Activated naive CD8-positive, alpha-beta T cell treated with anti-CD3 and anti-CD28 coated beads for 36 hours (primary cell): Measurements from ENCODE around the gene INAVA. TPM values are rescaled to one million over a fixed set of nuclear protein-coding genes. Genes with fewer than 3 reads are reported as not detected.
A peak's percentile ranks its signal among the peaks of the same experiment; 100 is the strongest.

Experiments
- DNase-seq: peaks from one replicate; pipeline ENCODE4 v3.0.0; 2021
- H3K27ac Mint-ChIP-seq: one replicate; pipeline ENCODE4 v1.8.0; 2022; ENCODE audit warnings: mild to moderate bottlenecking, moderate library complexity, mixed read lengths
- H3K27me3 Mint-ChIP-seq: one replicate; pipeline ENCODE4 v1.8.0; 2022; ENCODE audit warnings: mild to moderate bottlenecking, mixed read lengths
- H3K36me3 Mint-ChIP-seq: one replicate; pipeline ENCODE4 v1.8.0; 2021; ENCODE audit warnings: mild to moderate bottlenecking, mixed read lengths
- H3K4me1 Mint-ChIP-seq: one replicate; pipeline ENCODE4 v1.8.0; 2021; ENCODE audit warnings: mixed read lengths
- H3K4me3 Mint-ChIP-seq: one replicate; pipeline ENCODE4 v1.8.0; 2022; ENCODE audit warnings: mild to moderate bottlenecking, moderate library complexity, mixed read lengths
- H3K9me3 Mint-ChIP-seq: one replicate; pipeline ENCODE4 v1.8.0; 2022; ENCODE audit warnings: mixed read lengths
- total RNA-seq, 2 experiments: library from RNA; stranded (reverse); gene quantifications; one replicate each; pipeline ENCODE4 v1.2.3, GENCODE V29; 2021

The INAVA gene
- total RNA-seq, 2 experiments from 2014 or later, result 0.04 TPM; not detected in 1

DNA sequence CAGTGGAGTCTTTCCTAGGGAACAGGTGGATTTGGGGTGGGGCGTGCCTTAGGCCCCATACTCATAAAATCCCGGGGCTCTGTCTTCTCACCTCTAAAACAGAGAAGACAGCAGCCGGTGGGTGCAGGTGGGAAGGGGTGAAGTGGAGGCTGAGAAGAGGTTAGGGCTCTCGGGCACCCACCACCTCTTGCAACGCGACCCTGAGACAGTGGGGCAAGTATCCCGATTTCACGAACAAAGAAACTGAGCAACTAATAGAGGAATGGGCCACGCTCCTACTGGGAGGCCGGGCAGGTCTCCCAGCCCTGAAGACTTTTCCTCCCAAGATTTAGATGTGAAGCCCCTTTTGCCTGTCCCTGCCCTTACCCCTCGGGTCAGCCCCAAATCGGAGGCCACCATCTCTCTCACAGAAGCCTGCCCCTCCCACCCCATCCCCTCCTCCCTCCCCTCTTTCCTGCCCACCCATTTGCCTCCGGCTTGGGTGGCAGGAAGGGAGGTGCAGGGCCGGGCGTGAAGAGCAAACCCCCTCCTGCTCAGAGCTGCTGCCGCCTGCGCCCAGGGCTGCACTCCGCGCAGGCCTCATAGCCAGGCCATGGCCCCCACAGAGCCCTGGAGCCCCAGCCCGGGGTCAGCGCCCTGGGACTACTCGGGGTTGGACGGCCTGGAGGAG lies 22.1 kb upstream of the INAVA start, which contains the start of gene GPR25:
Gene GPR25 (plus strand): TSS at position 536 of the 670 bp plus-strand sequence. CDS start 57 bp downstream, at position 593.
- no peak for DNase-seq
- Mint-ChIP-seq H3K9me3 (no peaks in the 10 kb centered on the region), H3K36me3 (no peaks in the 10 kb centered on the region), H3K4me1 (peaks cover 8% of the 10 kb centered on the region), H3K4me3 (peak within 1 kb of the TSS; percentile 63), H3K27ac (no peak within 1 kb of the TSS), H3K27me3 (peaks cover 60% of the 10 kb centered on the region)

DNA sequence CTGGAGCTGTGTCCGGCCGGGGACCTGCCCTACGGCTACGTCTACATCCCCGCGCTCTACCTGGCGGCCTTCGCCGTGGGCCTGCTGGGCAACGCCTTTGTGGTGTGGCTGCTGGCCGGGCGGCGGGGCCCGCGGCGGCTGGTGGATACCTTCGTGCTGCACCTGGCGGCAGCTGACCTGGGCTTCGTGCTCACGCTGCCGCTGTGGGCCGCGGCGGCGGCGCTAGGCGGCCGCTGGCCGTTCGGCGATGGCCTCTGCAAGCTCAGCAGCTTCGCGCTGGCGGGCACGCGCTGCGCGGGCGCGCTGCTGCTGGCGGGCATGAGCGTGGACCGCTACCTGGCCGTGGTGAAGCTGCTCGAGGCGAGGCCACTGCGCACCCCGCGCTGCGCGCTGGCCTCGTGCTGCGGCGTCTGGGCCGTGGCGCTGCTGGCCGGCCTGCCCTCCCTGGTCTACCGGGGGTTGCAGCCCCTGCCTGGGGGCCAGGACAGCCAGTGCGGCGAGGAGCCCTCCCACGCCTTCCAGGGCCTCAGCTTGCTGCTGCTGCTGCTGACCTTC lies 21.5 kb upstream of the INAVA start:
- peaks cover 58% of the 10 kb centered on the region for H3K27me3 Mint-ChIP-seq
- no peak overlapping the region for H3K4me3 Mint-ChIP-seq
- peaks cover 13% of the 10 kb centered on the region for H3K4me1 Mint-ChIP-seq
- no peaks in the 10 kb centered on the region for H3K36me3 Mint-ChIP-seq
- no peaks in the 10 kb centered on the region for H3K9me3 Mint-ChIP-seq
- no peak overlapping the region for H3K27ac Mint-ChIP-seq
- no peak for DNase-seq

- peak overlapping the region; percentile 63 for H3K4me3 Mint-ChIP-seq
- no peak overlapping the region for H3K27ac Mint-ChIP-seq
Observed at GRCh38 chr1:200873671-200874397, 20.9 kb upstream of the INAVA start.

DNA sequence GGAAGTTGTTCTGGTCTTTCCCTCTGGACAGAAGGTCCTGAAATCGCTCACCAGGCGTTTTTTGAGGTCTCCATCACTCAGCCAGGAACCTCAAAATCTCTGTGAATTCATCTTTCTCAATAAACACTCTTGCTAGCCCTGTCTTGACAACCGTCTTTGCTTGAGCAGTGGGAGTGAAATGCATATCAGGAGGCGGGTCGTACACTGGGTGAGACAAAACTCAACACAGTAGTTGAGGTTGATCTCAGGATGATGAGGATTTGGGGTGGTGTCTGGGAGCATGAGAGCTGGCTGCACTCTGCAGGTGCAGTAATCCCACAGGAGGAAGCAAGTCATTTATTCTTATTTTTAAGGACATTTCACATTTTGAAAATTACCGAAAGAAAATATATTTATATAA lies 20.0 kb upstream of the INAVA start:
- no peak for DNase-seq
- Mint-ChIP-seq H3K36me3 (no peaks in the 10 kb centered on the region), H3K4me3 (no peak overlapping the region), H3K27me3 (peaks cover 58% of the 10 kb centered on the region), H3K9me3 (no peaks in the 10 kb centered on the region), H3K4me1 (peaks cover 17% of the 10 kb centered on the region), H3K27ac (no peak overlapping the region)

More at GRCh38 chr1:200873671-200874397, 20.9 kb upstream of the INAVA start:
- Mint-ChIP-seq H3K36me3 (no peaks in the 10 kb centered on the region), H3K27me3 (peaks cover 58% of the 10 kb centered on the region), H3K9me3 (no peaks in the 10 kb centered on the region), H3K4me1 (peaks cover 17% of the 10 kb centered on the region)
- no peak for DNase-seq

GRCh38 chr1:200875416-200875815 lies 19.3 kb upstream of the INAVA start:
- Mint-ChIP-seq H3K27ac (no peak overlapping the region), H3K4me1 (peaks cover 20% of the 10 kb centered on the region), H3K36me3 (no peaks in the 10 kb centered on the region), H3K27me3 (peaks cover 53% of the 10 kb centered on the region), H3K9me3 (no peaks in the 10 kb centered on the region), H3K4me3 (no peak overlapping the region)
- no peak for DNase-seq

DNA sequence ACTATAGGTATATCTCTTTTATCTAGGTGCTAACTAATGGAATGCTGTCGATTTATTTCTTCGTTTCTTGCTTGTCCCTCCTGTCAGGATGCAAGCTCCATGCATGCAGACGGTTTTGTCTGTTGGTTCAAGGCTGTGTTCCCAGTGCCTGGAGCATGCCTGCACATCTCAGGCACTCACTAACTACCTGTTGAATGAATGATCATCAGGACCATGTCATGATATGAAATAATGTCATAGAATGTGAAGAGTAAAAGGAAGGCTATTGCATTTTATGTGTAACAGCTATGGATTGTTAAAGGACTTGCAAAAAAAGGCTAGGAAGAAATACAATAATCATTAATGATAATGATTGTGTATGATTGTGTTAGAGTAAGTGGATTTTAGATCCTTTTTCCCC lies 17.7 kb upstream of the INAVA start:
- Mint-ChIP-seq H3K4me3 (no peak overlapping the region), H3K4me1 (peaks cover 20% of the 10 kb centered on the region)

DNA sequence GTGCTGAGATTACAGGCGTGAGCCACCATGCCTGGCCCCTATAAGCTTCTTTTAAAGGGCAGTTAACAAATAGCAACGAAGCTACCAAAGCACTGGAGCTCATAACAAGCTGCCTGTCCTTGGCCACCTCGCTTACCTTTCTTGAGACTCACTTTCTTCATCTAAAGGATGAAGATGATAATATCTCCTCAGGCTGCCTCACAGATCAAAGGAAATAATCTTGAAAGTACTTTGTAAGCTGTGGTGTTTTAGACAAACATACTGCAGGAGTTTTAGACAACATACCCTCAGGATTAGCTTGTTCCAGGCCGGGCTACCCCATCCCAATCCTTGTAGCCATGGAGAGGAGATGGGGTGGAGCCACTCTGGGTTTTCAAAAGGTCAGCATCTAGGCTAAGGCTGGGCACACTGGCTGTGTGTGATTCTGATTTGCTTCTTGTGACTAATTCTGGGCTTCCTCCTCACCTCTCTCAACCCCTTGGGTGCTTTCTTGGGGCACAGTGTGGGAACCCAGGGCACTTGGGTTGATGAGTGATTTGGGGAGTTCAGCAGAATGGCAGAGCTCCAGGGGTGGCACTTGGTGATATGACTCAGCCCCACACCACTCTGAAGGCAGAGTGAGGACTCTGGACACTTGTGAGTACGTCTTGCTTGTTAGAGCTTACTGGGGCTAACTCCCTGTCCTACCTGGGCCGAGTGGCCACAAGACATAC lies 16.7 kb upstream of the INAVA start:
- DNase-seq, result peak; percentile 54
- H3K27ac Mint-ChIP-seq, result no peak overlapping the region
- H3K36me3 Mint-ChIP-seq, result no peaks in the 10 kb centered on the region
- H3K4me3 Mint-ChIP-seq, result no peak overlapping the region
- peaks cover 20% of the 10 kb centered on the region for H3K4me1 Mint-ChIP-seq
- peaks cover 34% of the 10 kb centered on the region for H3K27me3 Mint-ChIP-seq
- H3K9me3 Mint-ChIP-seq, result no peaks in the 10 kb centered on the region

More for the DNA sequence above, 17.7 kb upstream of the INAVA start:
- H3K9me3 Mint-ChIP-seq, result no peaks in the 10 kb centered on the region
- H3K36me3 Mint-ChIP-seq, result no peaks in the 10 kb centered on the region
- H3K27ac Mint-ChIP-seq, result no peak overlapping the region
- no peak for DNase-seq
- peaks cover 39% of the 10 kb centered on the region for H3K27me3 Mint-ChIP-seq

GRCh38 chr1:200880212-200880611 lies 14.5 kb upstream of the INAVA start:
- Mint-ChIP-seq H3K4me3 (no peak overlapping the region), H3K9me3 (no peaks in the 10 kb centered on the region), H3K36me3 (no peaks in the 10 kb centered on the region), H3K4me1 (peaks cover 20% of the 10 kb centered on the region), H3K27me3 (peaks cover 15% of the 10 kb centered on the region), H3K27ac (no peak overlapping the region)
- no peak for DNase-seq

DNA sequence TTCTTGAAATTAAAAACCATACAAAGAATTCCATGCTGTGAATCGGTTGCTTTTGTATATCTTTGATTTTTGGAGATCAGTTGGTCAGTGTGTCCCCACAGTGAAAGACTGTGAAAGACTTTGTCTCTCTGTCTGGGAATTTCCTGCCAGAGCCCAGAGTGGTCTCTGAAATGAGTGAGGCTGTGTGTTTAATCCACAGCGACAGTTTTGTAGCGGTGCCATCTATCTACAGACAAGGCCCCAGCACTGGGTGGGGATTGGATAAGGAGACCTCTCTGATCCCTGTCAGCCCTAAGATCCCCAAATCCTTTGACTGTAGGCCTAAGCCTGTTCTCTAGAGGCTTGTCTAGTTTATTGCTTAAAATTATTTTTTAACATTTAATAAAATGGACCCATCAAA lies 11.6 kb upstream of the INAVA start:
- Mint-ChIP-seq H3K4me1 (peaks cover 26% of the 10 kb centered on the region), H3K36me3 (no peaks in the 10 kb centered on the region), H3K9me3 (no peaks in the 10 kb centered on the region), H3K27ac (no peak overlapping the region), H3K27me3 (peaks cover 4% of the 10 kb centered on the region), H3K4me3 (no peak overlapping the region)
- DNase-seq, result no peak

DNA sequence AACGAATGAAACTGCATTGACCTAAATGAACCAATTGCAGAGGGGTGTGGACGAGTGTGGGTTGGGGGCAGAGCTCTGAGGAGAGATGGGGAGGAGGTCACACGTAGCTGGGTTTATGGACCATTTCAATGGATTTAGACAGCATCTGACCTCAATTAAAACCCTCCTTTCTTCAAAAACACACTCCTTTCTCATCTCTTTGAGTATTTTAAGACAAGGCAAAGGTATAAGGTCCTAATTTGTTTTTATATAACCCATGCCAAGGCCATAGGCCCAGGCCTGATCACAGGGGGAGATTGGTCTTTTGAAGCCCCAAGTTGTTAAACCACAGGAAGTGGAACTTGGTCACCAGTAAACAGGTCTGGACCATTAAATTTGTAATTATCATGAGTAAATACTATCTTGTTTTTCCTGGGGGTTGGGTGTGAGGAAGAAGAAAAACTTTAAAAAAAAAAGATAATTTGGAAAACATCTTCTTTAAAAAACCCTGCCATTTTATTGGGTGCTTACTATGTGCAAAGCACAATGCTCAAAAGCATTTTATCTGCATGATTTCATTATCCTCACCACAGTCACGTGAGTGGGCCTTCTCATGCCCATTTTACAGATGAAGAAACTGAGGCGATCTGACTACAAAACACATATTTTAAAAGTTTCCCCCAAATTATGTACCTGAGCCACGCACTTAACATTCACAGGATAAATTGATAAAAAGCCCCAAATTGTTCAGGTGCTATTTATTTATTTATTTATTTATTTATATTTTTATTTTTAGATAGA lies 8.9 kb upstream of the INAVA start:
- H3K4me1 Mint-ChIP-seq, result peaks cover 45% of the 10 kb centered on the region
- peaks cover 10% of the 10 kb centered on the region for H3K27me3 Mint-ChIP-seq
- H3K9me3 Mint-ChIP-seq, result no peaks in the 10 kb centered on the region
- H3K36me3 Mint-ChIP-seq, result no peaks in the 10 kb centered on the region
- DNase-seq, result no peak
- H3K4me3 Mint-ChIP-seq, result no peak overlapping the region
- no peak overlapping the region for H3K27ac Mint-ChIP-seq

GRCh38 chr1:200886594-200886993 lies 8.1 kb upstream of the INAVA start:
- Mint-ChIP-seq H3K4me3 (no peak overlapping the region), H3K9me3 (no peaks in the 10 kb centered on the region), H3K36me3 (no peaks in the 10 kb centered on the region), H3K4me1 (peaks cover 48% of the 10 kb centered on the region), H3K27ac (no peak overlapping the region), H3K27me3 (peaks cover 14% of the 10 kb centered on the region)
- no peak for DNase-seq

- DNase-seq, result no peak
- Mint-ChIP-seq H3K4me1 (peaks cover 51% of the 10 kb centered on the region), H3K4me3 (no peak overlapping the region), H3K27me3 (peaks cover 16% of the 10 kb centered on the region), H3K9me3 (no peaks in the 10 kb centered on the region), H3K36me3 (no peaks in the 10 kb centered on the region), H3K27ac (no peak overlapping the region)
Observed at GRCh38 chr1:200887036-200887435, 7.7 kb upstream of the INAVA start.

- H3K4me3 Mint-ChIP-seq, result no peak overlapping the region
- peaks cover 22% of the 10 kb centered on the region for H3K27me3 Mint-ChIP-seq
Observed at GRCh38 chr1:200887772-200888348, 6.8 kb upstream of the INAVA start.

DNA sequence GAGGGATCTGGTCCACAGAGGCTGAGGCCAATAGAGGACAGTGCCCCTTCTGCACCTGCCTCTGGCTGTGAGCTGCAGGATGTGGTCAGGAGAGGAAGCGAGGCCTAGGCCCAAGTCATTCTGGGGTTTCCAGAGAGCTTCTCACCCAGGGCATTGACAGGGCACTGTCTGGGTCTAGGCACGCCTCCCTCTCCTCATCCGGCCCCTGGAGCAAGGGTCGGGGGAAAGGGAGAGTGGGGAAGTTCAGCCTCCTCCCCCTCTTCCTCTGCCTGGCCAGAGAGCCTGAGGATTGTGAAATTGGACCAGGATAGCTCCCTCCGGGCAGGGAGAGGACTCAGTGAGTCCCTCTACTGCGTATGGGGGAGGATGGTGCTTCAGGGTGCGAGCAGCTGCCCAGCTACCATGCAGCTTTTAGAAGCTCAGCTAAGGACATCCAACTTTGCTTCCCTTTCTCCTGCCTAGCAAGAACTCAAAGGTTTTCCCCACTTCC lies 6.3 kb upstream of the INAVA start:
- peak; percentile 77 for DNase-seq
- Mint-ChIP-seq H3K27me3 (peaks cover 26% of the 10 kb centered on the region), H3K27ac (peak overlapping the region; percentile 46)

More at GRCh38 chr1:200887772-200888348, 6.8 kb upstream of the INAVA start:
- H3K4me1 Mint-ChIP-seq, result peaks cover 57% of the 10 kb centered on the region
- H3K36me3 Mint-ChIP-seq, result no peaks in the 10 kb centered on the region
- peak overlapping the region; percentile 46 for H3K27ac Mint-ChIP-seq
- no peak for DNase-seq
- no peaks in the 10 kb centered on the region for H3K9me3 Mint-ChIP-seq

More for the DNA sequence above, 6.3 kb upstream of the INAVA start:
- Mint-ChIP-seq H3K9me3 (no peaks in the 10 kb centered on the region), H3K4me1 (peaks cover 57% of the 10 kb centered on the region), H3K4me3 (peak overlapping the region; percentile 22), H3K36me3 (no peaks in the 10 kb centered on the region)
